ENCODE results near the gene TUBGCP6.
"Not testable (repeated sequence)": the region's sequence is repeated elsewhere in the genome, so short reads cannot be mapped to it uniquely, and the experiment has no call there.

TUBGCP6 gene

DNA sequence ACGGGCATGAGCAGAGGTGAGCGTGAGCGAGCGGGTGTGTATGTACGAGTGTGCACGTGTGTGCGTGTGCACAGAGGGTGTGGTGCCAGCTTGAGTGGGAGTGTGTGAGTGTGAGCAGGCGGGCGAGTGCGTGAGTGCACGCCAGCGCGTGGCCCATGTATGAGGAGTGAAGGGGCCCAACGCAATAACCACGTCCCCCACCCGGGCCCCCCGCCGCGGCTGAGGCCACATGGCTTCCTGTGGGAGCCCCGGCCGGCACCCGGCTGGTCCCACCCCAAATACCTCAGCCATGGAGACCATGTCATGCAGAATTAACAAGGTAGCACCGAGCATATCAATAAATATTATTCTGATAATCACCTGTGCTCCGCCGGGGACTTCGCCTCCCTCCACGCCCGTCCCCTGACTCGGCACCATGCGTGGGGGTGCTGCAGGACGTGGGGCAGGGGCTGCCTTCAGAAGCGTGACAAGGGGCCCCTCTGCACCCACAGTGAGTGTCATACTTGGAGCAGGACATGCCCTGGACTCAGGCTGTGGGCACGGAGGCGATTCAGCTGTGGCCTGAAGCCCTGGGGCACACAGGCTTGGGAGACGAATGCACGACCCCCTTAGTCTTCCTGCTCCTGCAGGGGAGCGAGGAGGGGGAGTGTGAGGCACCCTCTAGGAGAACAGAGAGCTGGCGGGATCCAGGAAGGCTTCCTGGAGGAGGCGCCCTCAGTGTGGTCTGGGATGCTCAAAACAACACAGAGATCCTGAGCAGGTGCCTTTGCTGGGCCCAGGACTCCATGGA is 64.7 kb downstream of the TUBGCP6 start:
- no peak for DNase-seq

DNA sequence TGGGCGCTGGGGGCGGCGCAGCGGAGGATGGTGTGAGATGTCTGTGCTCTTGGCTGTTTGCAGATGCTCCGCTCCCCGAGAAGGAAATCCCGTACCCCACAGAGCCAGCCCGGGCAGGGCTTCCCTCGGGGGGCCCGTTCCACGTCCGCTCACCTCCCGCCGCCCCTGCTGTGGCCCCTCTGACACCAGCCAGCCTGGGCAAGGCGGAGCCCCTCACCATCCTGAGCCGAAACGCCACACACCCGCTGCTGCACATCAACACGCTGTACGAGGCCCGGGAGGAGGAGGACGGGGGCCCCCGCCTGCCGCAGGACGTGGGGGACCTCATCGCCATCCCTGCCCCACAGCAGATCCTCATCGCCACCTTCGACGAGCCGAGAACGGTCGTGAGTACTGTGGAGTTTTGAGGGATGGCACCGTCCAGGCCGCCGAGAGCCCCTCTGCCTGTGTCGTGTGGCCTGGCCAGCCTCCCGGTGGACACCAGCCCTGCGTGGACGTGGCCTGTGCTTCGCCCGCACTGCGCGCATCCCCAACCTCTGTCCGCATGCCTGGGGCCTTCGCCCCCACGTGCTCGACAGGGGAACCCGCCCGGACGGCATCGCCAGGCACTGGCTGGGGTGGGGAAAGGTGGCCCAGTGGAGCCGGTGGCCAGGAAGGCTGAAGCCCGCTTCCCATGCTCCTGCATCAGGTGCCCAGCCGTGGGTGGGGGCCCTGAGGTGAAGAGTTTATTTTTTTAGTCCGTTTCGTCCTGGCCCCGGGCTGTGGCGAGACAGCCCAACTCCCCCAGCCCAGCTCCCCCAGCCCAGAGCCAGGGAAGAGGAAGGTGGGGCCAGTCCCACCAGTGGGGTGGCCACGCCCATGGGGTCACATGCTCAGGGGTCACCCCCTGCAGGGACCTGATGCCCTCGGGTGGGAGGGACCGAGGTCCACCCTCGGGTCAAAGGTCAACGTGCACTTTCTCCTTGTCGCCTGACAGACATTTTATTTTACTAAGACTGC is 65.7 kb downstream of the TUBGCP6 start:
- DNase-seq = no peak

GRCh38 chr22:50178471-50178864 is 66.4 kb downstream of the TUBGCP6 start:
- no peak for DNase-seq

DNA sequence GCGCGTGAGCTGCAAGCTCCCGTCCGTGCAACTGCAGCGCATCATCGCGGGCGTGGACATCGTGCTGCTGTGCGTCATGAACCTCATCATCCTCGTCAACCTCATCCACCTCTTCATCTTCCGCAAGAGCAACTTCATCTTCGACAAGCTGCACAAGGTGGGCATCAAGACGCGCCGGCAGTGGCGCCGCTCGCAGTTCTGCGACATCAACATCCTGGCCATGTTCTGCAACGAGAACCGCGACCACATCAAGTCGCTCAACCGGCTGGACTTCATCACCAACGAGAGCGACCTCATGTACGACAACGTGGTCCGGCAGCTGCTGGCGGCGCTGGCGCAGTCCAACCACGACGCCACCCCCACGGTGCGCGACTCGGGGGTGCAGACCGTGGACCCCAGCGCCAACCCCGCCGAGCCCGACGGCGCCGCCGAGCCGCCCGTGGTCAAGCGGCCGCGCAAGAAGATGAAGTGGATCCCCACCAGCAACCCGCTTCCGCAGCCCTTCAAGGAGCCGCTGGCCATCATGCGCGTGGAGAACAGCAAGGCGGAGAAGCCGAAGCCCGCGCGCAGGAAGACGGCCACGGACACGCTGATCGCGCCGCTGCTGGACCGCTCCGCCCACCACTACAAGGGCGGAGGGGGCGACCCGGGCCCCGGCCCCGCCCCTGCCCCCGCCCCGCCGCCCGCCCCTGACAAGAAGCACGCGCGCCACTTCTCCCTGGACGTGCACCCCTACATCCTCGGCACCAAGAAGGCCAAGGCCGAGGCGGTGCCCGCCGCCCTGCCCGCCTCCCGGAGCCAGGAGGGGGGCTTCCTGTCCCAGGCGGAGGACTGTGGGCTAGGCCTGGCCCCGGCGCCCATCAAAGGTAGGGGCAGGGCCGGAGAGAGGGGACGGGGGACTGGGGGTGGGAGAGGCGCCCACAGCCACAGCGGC is 67.0 kb downstream of the TUBGCP6 start:
- no peak for DNase-seq

DNA sequence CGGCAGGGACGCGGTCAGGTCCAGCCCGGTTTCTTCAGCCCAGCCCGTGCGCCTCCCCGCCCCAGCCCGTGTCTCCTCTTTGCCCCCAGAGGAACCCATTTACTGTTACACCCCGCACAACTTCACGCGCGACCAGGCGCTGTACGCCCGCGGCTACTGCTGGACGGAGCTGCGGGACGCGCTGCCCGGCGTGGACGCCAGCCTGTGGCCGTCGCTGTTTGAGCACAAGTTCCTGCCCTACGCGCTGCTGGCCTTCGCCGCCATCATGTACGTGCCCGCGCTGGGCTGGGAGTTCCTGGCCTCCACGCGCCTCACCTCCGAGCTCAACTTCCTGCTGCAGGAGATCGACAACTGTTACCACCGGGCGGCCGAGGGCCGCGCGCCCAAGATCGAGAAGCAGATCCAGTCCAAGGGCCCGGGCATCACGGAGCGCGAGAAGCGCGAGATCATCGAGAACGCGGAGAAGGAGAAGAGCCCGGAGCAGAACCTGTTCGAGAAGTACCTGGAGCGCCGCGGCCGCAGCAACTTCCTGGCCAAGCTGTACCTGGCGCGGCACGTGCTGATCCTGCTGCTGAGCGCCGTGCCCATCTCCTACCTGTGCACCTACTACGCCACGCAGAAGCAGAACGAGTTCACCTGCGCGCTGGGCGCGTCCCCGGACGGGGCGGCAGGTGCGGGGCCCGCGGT is 67.8 kb downstream of the TUBGCP6 start:
- no peak for DNase-seq

GRCh38 chr22:50175921-50176849 is 68.6 kb downstream of the TUBGCP6 start:
- DNase-seq = no peak

DNA sequence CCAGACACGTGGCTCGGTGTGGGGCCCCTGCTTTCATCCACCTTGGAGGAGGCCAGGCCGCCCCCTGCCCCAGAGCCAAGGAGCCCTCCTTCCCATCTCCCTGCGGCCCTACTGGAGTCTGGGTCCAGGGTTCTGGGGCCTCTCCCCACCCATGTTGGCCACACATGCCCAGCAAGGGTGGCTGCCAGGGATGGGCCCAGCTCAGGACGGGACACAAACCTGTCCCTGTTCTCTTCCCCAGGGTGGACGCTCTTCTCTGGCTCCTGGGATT is 69.7 kb downstream of the TUBGCP6 start:
- no peak for DNase-seq

DNA sequence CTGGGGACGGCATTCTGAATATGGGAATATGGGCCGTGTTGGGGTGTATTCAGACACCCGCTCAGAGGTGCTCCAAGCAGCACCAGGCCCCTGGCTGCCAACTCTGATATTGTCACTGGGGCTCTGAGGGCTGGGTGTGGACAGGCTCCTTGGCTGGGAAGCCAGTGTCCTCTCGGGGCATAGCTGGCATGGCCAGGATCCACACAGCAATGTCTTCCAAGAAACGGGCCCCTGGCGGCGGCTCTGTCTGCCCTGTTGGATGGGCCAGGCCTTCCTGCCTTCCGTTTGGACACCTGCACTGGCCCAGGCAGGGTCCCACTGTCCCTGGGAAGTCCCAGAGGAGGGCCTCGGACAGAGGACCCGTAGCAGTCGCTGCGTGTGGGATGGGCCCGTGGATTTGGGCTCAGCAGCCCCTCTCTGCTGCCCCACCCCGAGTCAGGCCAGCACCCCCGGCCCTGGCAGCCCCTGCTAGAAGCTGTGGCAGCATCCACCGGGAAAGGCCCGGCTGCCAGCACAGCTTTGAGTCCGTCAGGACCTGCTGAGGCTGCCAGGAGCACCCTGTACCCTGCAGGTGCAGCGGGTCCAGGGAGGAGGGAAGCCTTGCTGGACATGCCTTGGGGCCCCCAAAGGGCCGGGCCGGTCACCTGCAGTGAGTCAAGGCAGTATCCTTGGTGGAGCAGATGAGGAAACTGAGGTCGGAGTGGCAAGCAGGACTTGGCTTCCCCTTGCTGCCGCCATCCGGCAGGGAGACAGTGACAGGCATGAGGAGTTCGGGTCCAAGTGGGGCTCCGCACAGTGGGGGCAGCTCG is 70.2 kb downstream of the TUBGCP6 start:
- DNase-seq = no peak

DNA sequence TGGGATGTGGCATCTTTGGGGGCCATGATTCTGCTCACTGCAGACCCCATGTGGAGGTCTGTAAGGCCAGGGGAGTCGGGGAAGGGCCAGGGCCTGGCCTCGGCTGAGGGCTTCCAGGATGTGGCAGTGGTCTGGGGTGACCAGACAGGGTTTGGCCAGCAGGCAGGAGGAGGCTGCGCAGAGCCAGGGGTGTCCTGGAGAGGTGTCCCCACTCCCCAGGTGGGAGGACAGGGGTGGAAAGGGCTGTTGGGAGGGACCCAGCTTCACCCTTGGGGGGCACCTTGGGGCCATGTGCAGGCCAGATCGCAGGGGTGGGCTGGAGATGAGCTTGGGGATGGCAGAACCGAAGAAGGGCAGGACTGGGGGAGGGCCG is 70.9 kb downstream of the TUBGCP6 start:
- no peak for DNase-seq

DNA sequence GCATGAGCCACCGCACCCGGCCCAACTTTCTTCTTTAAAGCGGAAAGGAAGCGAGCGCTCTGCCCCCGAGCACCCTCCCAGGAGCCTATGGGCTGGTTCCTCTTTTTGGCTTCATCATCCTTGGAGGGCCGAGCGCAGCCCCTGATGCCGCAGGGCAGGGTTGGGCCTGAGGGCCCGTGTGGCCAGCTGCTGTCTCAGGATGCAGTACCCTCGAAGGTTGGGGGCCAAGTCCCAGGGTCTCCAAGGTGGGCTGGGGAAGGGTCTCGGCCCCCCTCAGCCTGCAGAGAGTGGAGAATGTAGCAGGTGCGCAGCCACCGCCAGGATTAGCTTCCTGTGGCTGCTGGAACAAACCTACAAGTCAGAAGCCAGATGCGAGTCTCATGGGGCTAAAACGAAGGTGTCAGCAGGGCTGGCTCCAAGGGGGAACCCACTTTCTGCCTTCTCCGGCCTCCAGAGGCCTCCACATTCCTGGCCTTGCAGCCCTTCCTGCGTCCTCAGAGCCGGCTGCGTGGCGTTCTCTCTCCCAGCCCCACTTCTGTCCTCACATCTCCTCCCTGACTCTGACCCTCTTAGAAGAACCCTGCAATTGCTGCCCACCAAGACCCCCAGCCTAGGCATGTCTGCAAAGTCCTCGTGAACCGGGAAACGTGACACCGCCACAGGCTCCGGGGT is 71.4 kb downstream of the TUBGCP6 start:
- no peak for DNase-seq

GRCh38 chr22:50171965-50172421 is 72.8 kb downstream of the TUBGCP6 start:
- DNase-seq = no peak

DNA sequence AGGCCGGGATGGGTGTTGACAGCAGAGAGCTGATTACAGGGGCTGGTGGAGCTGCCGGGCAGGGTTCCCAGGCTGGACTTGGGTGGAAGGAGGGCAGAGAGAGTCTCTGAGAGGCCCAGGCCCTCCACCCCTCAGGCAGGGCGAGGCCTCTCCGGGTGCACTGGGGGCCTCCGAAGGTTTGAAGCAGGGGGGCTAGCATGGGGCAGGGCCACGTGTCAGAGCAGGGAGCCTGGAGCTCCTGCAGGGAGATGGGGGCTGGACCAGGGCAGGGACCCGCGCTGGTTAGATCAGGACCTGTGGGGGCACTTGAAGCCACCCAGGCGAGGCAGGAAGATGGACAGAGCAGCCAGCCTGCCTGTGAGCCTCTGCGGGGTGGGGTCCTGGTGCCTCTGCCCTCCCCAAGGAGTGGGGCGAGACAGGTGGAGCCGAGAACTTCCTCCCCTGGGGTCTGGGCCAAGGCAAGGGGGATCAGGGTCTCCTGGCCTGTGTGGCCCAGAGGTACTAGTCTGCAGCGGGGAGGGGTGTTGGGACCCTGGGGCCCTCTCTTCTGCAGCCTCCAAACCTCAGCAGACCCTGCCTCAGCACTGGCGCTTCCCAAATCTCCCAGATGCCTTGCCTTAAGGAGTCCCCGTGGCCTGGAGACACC is 73.4 kb downstream of the TUBGCP6 start:
- no peak for DNase-seq

DNA sequence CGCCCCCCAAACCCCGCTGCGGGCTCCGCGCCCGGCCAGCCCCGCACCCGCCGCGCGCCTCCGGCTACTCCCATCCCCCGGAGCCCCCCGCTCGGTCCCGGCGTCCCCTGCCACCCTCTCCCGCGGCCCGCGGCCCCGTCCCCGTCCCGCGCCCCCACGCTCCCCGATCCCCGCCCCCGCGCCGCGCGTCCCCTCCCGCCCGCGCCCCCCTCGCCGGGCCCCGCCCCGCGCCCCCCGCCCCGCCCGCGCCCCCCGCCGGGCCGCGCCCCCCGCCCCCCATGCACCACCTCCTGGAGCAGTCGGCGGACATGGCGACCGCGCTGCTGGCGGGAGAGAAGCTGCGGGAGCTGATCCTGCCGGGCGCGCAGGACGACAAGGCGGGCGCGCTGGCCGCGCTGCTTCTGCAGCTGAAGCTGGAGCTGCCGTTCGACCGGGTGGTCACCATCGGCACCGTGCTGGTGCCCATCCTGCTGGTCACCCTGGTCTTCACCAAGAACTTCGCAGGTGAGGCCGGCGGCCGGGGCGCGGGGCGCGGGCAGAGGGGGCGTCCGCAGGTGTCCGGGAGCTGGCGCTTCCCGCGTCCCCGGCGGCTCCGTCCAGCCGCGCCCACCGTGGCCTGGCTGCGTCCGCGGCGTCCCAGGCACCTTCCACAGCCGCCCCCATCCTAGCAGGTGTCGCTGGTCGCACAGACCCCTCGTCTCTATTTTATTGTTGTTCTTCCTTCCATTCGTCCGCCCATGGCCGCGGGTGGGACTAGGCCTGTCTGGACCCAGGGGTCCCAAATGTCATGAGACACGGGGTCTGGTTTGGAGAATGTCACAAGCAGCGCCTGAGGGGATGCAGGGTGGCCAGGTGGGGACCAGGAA is 74.1 kb downstream of the TUBGCP6 start, which contains the start of gene PANX2:
Gene PANX2 (plus strand): TSS at position 279 of the 866 bp plus-strand sequence. CDS start 0 bp downstream, at position 279.
- no peak for DNase-seq

DNA sequence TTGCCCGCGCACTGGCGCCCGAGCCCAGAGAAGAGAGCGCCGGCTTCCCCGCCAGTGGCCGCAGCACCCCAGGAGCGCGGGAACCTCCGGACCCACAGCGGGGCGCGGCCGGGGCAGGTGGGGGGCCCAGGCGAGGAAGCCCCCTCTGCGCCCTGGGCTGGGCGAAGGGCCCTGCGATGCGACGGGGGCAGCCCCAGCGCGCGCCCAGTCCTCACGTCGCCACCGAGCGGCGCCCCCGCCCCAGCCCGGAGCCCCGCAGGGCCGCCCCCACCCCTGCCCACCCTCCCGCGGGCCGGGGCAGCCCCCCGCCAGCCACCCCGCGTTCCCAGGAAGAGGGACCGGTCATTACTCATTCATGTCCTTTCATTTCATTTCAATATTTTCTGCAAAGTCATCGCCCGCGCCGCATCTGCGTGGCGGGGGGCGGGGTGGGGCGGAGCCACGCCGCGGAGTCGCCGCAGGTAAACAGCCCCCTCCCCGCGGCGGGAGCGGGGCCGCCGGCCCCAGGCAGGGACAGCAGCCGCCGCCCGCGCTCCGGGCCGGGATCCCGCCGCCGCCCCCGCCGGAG is 75.0 kb downstream of the TUBGCP6 start:
- peak; percentile 38 for DNase-seq

- no peak for DNase-seq
These were observed 75.6 kb downstream of the TUBGCP6 start for GRCh38 chr22:50169181-50169759.

GRCh38 chr22:50168490-50169180 is 76.2 kb downstream of the TUBGCP6 start:
- not testable (repeated sequence) for DNase-seq

Measured in fibroblast of skin of right biceps (primary cell).